ENCODE data around the gene RASGRP2.

RASGRP2 gene

GRCh38 chr11:64755681-64756361 lies 11.9 kb upstream of the RASGRP2 start:
- no peak for DNase-seq

GRCh38 chr11:64754919-64755662 lies 11.1 kb upstream of the RASGRP2 start:
- DNase-seq: no peak

- no peak for DNase-seq
Observed at GRCh38 chr11:64754124-64754918, 10.4 kb upstream of the RASGRP2 start.

DNA sequence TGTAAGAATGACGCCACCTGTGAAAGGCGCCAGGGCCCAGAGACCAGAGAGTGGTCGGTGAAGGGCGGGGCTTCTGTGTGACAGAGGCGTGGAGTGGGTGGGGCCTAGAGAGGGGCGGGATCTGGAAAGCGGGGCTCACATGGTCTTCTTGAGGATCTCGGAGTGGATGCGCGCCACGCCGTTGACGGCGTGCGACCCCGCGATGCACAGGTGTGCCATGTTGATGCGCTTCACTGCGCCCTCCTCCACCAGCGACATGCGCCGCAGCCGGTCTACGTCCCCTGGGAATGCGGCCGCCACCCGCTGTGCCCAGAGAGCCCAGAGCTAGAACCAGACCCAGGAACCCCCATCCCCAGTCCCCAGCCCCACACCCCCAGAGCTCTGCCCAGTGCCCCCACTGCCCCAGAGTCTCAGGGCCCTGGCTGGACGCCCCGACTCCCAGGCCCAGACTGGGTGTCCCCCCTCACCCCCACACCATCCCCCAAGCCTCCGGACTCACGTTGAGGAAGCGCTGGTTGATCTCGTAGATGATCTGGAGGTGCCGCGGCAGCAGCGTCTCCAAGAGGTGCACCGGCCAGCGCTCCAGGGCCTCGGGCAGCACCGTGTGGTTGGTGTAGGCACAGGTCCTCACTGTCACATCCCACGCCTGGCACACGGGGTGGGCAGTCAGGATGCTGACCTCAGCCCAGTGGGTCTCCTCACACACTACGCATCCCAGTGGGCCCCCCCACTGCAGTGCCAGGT lies 9.6 kb upstream of the RASGRP2 start:
- DNase-seq: no peak

- DNase-seq: no peak
Observed at GRCh38 chr11:64753019-64753379, 9.1 kb upstream of the RASGRP2 start.

GRCh38 chr11:64752175-64752970 lies 8.4 kb upstream of the RASGRP2 start:
- no peak for DNase-seq

DNA sequence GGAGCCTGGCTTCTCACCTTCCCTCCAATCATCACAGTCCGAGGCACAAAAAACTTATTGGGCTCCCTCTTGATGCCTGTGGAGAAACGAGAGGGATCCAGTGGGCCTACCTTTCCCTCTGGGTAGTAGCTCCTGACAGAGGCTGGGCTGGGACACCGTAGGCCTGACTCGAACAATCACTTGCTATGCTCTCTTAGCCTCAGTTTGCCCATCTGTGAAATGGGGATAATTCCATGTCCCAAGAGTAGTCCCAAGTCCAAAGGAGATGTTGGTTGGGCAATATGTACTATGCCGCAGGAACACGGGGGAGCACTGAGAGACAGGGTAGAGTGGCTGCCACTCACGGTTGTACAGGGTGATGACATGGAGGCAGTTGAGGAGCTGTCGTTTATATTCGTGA lies 7.6 kb upstream of the RASGRP2 start:
- no peak for DNase-seq

DNA sequence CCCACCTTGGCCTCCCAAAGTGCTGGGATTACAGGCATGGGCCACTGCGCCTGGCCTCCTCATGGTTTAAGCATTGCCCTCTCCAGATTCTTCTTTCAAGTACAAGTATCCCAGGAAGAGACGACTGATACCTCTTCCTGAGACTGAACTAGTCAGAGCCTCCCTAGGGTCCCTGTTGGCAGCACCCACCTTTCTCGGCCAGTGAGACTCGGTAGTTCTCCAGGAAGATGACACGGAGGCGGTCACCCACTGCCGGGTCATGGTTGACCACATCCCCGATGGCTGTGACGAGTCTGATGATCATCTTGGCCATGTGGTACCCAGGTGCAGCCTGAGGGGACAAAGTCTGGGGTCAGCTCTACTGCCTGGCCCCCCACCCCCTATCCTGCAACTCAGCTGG lies 7.2 kb upstream of the RASGRP2 start:
- DNase-seq: no peak

GRCh38 chr11:64750361-64751054 lies 6.6 kb upstream of the RASGRP2 start:
- DNase-seq: no peak

GRCh38 chr11:64747961-64748665 lies 4.2 kb upstream of the RASGRP2 start:
- DNase-seq: no peak

DNA sequence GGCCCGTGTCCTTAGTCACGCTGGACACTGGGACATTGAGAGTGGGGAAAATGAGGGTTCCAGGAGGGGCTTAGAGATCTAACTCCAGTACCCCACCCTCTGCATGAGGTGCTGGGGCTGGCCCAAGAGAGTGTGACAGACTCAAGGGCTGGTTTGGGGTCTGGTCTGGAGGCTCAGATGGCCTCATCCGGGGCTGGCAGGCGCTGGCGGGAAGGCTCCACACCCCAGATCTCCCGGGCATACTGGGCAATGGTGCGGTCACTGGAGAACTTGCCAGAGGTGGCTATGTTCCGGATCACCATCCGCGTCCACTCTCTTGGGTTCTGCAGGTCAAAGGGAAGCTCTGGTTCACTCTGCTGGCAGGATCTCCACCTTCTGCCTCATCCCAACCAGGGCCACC lies 2.5 kb upstream of the RASGRP2 start:
- DNase-seq: no peak

DNA sequence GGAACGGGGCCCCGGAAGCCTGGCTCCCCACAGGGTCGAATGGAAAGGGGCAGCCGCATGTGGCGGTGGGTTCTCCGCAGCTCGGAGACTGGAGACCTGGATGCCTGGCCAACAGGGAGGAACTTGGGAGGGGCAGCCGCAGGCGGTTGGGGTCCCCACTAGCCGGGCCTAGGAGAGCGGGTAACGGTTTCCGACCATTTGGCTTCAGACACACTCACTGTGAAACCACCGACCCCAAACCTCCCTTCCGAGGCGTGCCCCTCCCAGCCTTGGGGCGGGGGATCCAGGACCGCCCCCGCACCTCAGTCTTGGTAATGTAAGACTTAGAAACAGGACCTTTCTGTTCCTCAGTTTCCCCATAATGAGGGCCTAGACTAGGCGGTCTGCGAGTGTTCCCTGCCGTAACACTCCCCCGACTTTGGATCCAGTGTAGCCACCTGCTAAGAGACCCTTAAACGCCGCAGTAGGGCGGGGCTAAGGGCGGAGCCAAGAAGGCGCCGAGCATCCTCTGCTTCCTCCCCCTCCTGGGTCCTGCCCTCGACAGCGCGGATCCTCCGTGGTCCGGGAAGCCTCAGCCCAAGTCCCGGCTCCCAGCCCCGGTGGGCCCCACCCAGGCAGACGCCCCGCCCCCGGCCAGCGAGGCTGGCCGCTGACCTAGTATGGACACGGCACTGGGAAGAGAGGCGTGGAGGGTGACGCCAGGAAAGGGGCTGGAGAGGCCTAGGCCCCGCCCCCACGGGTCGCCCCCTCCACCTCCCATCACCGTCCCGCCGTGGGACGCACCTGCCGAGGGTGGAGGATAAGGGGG lies 1.8 kb upstream of the RASGRP2 start:
- peak; percentile 98 for DNase-seq

DNA sequence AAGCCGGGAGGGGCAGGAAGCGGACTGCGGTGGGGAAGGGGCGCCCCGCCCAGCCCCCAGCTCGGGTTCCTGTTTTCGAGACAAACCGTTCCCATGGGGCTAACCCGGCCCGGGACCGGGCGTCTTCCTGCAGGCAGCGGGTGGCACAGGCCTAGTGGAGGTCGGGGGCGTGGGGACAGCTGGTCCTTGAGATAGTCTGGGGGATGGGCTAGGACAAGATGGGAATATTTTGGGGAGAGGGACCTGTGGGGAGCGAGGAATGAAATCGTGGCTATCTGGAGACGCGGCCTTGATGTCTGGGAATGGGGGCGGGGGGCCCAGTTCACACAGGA lies 1.2 kb upstream of the RASGRP2 start:
- peak; percentile 96 for DNase-seq

DNA sequence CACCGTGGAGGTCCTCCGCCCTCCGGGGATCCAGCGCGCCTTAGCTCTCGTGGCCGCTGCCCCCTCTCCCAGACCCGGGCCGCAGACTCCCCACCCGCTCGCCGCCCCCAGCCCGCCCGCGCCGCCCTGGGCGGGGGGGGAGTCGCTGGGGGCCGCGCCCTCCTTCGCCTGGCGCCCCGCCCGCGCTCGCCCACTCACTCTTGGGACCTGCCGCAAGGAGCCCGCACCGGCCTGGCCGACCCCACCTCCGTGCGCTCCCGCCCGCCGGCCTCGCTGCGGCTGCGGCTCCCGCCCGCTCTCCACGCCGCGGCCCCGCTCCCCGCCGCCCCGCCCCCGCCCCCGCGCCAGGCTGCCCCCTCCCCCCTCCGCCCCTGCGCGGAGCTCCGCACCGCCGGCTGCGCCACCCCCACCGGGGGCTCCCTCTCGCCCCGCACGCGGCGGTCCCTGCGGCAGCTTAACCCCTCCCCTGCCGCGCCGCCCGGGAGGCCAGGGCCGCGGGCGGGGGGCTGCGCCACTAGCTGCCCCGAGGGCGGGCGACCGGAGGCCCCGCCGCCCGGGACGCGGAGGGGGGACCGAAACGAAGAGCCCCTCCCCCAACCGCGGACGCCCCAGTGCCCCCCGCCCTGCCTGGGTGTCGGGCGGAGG lies 724 bp upstream of the RASGRP2 start:
- peak; percentile 86 for DNase-seq

- peak; percentile 93 for DNase-seq
Observed at GRCh38 chr11:64742889-64743590, 902 bp downstream of the RASGRP2 start.

DNA sequence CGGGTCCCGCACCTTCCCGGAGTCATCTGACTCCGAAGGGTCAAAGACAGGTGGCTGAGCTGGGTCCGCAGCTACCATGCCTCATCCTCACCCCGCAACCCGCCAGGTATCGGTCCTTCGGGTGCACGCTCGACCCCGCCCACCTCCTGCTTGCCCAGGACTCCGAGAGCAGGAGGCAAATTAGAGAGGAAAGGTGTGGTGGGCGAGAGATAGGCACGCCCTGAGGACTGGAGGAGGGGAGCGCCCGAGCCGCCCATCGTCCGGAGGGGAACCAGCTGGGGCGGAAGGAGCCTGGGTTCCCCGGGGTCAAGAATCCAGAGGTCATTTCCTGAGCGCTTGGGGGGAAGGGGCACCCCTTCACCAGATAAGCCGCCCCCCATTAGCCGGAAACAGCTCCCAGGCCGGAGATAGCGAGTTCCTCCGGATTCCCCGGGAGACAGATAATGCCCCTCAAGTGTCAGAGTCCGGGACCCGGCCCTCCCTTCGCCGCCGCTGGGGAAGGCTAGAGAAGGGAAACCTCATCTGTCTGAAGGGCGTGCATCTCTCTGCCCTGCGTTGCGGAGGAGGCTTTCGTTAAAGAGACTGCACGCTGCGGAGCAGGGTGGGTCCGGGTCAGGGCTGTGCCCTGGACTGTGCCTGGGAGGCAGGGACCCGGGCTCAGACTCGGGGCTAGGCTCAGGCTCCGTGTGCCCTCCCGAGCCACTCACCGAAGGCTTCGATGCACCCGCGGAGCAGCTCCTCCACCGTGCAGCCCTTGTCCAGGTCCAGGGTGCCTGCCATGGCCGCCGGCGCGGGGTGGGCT lies 1.7 kb downstream of the RASGRP2 start:
- DNase-seq: no peak

DNA sequence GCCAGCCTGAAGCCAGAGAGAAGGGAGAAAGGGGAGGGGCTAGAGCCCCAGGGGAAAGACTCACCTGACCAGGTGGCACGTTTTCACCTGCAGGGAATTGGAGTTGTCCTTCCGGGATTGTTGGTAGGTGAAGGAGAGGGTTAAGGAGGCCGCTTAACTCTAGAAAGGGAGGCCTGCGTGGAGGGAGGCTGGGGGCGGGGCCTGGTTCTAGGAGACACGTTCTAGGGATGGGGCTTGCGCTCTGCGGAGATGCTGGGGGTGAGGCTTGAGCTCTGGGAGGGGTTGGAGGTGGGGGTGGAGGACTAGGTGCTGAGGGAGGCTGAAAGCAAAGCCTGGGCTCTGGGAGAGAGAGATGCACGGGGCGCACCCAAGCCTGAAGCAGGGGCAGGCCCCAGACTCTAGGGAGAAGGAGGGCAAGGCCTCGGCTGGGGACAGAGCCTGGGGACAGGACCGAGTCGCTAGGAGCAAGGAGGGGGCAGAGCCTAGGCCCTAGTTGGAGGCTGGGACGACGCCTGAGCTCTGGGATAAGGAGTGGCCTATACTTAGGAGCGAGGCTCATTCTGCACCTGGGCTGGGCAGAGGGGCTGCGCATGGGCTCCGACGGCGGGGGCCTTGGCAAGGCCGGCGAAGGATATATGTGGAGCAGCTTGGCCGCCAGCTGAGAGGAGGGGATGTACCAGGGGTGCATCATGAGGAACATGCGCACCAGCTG lies 2.4 kb downstream of the RASGRP2 start:
- no peak for DNase-seq

DNA sequence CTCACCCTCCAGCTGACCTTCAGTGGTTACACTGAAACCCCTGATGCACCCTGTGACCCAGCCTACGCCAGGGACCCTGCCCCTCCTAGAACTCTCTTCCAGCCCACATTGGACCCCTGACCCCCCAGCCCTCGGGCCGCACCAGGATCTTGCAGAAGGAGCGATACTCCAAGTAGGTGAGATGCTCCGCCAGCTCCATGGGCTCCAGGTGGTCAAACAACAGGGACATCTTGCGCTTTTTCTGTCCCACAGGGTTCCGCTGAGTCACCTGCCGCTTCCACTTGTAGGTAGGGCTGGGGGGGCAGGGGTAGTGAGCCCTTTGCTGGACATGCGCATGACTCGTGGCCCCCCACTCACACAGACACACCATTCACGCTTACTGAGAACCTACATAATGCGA lies 4.1 kb downstream of the RASGRP2 start:
- no peak for DNase-seq
